Stimulated activated CD4-positive, alpha-beta T cell treated with anti-CD3 and anti-CD28 coated beads, TNF-alpha, amount 100 ng/mL, for 1 hour (primary cell): ENCODE data around the gene AXDND1.
"Not testable (repeated sequence)": the region's sequence is repeated elsewhere in the genome, so short reads cannot be mapped to it uniquely, and the experiment has no call there.

Experiments
- DNase-seq, 3 donors: peaks; one replicate each; pipeline ENCODE4 v3.0.0-alpha.2; 2020; ENCODE audit warnings: low read depth in 3 of 3, low spot score in 1 of 3

The AXDND1 gene

DNA sequence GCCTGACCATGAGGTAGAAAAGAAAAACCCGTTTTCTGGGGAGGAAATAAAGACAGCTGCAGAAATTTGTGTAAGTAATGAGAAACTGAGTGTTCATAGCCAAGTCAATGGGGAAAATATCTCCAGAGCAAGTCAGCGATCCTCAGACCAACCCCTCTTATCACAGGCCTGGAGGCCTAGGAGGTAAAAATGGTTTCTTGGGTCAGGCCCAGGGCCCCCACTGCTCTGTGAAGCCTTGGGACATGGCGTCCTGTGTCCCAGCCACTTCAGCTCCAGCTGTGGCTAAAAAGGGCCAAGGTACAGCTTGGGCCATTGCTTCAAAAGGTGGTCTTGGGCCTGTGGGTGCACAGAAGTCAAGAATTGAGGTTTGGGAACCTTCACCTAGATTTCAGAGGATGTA, 108.9 kb downstream of the AXDND1 start:
- no peak for DNase-seq

DNA sequence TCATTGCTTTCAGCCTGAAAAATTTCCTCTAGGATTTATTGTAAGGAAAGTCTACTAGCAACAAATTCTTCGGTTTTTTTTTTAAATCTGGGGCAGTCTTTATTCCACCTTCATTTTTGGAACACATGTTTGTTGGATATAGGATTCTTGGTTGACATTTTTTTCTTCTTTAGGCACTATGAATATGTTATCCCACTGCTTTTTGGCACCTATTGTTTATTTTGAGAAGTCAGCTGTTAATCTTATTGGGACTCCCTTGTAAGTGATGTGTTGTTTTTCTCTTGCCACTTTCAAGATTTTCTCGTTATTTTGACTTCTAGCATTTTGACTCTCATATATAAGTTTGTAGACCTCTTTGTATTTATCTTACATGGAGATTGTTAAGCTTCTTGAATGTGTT, 110.7 kb downstream of the AXDND1 start:
- no peak for DNase-seq

DNA sequence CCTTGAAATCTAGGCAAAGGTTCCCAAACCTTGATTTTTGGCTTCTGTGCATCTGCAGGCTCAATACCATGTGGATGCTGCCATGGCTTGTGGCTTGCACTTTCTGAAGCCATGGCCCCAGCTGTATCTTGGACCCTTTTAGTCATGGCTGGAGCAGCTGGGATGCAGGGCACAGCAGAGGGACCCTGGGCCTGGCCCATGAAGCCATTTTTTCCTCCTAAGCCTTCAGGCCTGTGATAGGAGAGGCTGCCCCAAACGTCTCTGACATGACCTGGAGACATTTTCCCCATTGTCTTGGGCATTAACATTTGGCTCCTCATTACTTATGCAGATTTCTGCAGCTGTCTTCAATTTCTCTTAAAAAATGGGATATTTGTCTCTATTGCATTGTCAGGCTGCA, 112.6 kb downstream of the AXDND1 start:
- no peak for DNase-seq

DNA sequence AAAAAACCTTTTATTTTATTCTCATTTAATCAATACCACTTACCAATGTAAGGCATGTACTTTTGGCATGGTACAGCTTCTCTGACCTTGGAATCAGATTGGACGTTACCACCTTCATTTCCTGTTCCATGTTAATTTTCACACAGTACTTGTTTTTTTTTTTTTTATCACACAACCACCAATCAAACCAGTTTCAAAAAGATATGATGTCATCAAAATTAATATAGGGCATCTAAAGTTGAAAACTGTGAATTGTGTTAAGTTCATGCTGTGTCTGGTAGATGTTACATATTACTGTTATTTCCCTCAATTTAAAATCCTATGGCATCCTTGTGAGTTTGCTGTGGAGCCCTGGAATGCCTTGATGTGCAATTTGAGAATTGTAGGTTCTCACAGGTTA, 124.8 kb downstream of the AXDND1 start:
- no peak for DNase-seq

DNA sequence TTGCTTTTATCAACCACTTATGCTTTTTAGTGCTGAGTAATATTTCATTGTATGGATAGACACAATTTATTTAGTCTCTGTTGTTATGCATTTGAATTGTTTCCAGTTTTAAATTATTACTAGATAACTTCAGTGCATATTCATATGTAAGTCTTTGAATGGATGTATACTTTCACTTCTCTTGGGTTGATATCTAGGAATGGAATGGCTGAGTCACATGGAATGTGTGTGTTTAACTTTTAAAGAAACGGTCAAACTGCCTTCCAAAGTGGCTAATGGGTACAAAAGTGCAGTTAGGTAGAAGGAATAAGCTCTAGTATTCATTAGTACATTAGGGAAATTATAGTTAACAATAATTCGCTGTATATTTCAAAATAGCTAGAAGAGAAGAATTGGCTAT, 127.6 kb downstream of the AXDND1 start:
- DNase-seq = no peak

DNA sequence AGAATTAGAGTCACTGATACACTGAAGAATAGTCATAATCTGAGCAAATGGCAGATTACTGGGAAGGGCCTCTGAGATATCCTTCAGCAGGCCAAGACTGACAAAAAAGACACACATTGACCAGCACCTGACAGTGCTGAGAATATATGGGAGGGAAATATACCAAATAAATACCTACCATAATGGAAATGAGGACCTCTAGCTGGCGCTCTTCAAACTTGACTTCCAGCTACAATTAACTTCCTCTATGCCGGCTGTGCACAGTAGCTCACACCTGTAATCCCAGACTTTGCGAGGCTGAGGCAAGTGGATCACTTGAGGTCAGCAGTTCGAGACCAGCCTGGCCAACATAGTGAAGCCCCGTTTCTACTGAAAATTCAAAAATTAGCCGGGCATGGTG, 140.4 kb downstream of the AXDND1 start:
- DNase-seq = no peak

DNA sequence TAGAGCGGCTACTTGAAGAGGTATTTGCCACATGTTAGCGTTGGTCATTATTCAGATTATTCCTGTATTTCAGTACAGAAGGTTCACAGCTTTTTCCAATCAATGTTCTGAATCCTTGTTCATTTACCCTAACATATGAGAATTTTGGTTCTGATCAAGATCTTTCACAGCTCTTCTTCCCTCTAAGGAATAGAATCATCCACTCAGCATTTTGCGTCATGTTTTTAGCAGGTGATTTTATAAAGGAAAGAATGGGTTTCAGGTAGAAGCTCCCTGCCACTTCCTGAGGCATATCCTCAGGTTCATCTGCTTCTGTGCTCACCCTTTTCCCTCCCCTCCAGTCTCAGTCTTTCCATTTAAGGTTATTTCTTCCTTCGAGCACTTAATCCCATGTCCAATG, 143.6 kb downstream of the AXDND1 start:
- DNase-seq = no peak

DNA sequence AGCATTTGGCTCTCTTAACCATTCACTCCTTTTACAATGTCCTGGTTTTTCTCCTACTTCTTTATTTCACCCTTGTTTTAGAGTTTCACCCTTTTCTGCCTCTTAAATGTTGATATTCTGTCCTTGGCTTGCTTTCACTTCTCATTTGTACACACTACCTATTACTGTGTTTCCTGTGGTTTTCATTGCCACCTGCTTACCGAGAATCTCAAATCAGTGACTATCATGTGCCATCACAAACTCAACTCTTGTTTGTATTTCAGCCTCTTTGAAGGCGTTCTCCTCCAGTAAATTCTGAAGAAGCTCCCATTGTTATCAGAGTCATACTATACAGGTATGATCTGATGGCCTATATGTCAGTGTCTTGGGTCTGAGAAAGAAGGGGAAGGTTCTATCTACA, 144.3 kb downstream of the AXDND1 start:
- DNase-seq = no peak

DNA sequence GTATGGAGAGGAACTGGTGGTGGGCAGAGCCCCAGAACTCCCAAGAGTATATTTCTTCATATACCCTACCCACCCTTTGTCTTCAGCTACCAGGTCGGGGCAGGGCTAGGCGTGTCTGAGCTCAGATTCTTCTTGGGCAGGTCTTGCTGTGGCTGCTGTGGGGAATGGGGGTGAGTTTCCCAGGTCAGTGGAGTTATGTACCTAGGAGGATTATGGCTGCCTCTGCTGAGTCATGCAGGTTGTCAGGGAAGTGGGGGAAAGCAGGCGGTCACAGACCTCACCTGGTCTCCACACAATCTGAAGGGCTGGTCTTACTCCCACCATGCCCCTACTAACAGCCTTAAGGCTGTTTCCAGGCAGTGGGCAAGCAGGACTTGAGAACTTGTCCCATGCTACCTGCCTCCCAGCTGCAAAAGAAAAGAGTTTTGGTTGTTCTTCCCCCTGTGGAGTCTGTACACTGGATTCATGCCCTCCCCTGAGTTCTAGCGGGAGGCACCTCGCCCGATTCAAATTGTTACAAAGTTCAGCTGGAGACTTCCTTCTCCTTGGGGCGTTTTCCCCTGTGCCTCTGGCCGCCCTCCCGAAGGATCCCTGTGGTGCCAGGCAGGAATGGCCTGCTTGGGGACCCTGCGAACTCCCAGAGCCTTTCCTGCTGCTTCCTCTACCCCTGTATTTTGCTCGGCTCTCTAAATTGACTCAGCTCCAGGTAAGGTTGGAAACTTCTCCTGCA, 151.4 kb downstream of the AXDND1 start:
- no peak for DNase-seq

DNA sequence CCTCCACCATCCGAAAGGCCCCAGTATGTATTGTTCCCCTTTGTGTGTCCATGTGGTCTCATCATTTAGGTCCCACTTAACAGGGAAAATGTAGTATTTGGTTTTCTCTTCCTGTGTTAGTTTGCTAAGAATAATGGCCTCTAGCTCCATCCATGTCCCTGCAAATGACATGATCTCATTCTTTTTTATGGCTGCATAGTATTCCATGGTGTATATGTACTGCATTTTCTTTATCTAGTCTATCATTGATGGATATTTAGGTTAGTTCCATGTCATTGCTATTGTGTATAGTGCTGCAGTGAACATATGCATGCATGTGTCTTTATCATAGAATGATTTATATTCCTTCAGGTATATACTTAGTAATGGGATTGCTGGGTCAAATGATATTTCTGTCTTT, 152.8 kb downstream of the AXDND1 start:
- not testable (repeated sequence) for DNase-seq

DNA sequence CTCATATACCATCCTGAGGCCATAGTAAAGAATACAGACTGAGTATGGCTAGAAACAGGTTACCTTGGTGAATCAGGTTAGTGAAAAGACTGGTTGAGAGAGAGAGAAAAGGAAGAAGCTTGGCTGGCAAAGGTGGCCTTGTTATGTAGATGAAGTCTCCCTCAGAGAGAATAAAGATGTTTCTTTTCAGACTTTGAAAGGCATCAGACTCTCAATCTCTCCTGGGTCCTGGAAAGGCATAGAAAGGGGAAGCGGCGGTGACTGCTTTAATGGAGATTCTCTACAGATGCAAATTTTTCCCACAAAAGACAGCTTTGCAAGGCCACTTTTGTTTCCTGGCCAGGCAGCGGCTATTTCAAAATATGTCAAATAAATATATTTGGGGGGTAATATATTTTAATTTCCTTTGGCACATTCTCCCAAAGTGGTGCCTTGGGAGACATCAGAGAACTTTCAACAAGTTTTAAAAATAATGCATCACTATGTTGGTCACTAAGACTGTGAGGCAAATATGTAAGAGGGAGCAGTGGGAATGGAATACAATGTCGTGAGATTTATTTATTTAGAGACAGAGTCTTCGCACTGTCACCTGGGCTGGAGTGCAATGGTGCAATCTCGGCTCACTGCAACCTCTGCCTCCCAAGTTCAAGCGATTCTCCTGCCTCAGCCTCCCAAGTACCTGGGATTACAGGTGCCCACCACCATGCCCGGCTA, 163.9 kb downstream of the AXDND1 start:
- DNase-seq = no peak

DNA sequence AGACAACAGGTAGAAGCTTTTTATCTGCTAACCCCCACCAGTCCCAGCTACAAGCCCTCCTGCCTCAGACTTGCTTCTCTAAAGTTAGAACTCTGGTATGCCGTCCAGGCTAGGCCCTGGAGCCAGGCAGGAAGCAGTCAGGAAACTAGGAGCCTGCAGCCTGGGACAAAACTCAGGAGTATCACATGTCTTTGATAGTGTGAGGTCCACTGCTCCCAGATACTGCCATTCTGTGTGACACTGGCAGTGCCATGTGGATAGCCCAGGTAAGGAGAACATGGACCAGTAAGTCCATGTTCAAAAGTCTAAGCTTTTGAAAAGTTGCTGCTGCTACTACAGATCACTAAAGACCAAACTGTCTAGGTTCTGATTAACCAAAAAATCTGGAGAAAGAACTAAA, 164.6 kb downstream of the AXDND1 start:
- DNase-seq = no peak

DNA sequence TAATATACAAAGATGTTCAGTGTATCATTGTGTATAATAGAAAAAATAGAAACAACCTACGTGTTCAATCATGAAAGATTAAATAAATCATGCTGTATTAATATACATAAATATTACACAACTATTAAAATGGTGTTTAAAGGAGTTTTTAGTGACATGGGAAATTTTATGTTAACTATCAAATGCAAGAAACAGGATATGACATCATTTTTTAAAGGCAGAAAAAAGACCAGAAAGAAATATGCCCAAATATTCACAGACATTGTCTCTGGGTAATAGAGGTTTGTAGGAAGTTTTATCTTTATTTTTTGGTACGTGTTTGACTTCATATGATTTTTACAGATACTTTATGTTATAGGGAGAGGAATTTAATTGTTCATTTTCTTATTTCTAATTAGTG, 176.0 kb downstream of the AXDND1 start:
- no peak for DNase-seq

DNA sequence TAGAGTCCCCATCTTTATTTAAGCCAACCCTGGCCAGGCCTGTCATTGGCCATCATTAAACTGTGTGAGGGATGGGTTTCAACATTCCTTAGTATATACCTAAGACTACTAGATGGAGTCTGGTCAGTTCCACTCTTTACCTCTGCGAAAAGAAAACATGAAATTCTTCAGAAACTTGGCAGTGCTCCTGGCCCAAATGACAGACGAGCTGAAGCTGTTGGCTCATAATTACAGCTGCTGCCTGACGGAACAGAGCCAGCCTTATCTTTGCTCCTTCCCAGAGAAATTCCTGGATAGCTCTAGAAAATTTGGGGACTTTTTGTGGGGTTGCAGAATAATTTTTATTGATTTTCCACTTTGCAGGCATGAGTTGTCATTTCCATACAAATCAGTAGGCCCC, 179.6 kb downstream of the AXDND1 start:
- no peak for DNase-seq

DNA sequence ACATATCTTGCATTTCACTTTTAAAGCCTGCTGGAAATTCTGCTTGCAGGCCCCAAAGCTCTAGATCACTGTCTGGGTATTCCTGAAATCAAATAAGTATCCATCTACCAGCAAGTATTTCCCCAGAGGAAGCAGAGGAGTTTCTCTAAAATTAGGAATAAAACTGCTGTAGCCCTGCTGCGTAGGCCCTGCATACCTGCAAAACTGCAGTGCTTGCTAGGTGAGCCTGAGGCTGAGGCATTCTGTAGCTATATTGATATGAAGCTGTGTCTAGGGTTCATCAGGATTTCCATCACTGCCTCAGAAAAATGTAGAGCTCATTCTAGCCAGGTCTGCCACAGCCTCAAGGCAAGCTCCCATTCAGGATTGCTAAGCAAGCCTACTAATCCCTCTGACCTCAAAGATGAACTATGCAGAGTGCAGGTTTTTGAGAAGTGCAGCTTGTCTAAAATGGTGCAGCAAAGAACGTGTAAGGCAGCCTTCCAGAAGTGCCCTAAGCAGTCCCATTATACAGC, 181.3 kb downstream of the AXDND1 start:
- DNase-seq = no peak

DNA sequence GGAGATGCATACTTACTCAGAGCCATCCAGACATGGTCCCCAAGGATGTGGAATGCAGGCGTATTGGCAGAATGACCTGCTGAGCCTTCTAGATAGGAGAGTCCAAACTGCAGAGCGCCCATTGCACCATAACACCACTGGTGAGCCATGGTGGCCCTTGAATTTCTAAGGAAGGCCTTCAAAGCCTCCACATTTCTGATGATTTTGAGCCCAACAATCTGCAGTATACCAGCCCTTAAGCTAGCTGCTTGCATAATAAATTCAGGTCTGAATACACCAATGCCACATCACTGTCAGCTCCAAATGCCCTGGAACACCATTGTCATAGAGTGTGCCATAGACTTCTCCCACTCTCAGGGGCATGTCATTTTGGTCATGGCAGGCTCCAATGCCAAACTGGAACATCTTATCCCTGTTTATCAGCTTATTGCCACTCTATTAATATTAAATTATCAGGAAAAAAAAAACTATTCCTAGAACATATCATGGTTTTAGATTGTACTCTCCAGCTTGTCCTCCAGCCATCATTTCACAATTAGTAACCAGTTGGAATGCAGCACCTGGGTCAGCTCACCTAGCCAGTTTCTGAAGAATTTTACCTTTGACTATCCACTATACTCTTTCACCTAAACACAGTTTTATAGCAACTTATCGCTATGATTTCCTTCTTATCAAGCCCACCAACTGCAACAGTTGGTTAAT, 183.0 kb downstream of the AXDND1 start:
- DNase-seq = no peak

DNA sequence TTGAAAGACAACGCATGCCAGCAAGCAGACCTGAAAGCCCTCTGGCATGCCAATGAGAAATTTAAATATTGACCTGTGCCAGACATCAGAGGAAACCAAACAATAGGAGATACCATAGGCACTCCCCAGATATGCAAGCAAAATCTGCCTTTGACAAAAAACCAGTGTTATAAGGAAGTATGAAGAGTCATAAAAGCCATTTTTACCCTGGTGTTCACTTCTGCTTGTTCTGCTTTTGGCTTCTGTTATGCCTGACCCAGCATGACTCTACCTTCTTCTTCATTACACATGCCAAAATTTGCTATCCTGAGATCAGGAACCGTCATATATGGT, 183.6 kb downstream of the AXDND1 start:
- DNase-seq = no peak

DNA sequence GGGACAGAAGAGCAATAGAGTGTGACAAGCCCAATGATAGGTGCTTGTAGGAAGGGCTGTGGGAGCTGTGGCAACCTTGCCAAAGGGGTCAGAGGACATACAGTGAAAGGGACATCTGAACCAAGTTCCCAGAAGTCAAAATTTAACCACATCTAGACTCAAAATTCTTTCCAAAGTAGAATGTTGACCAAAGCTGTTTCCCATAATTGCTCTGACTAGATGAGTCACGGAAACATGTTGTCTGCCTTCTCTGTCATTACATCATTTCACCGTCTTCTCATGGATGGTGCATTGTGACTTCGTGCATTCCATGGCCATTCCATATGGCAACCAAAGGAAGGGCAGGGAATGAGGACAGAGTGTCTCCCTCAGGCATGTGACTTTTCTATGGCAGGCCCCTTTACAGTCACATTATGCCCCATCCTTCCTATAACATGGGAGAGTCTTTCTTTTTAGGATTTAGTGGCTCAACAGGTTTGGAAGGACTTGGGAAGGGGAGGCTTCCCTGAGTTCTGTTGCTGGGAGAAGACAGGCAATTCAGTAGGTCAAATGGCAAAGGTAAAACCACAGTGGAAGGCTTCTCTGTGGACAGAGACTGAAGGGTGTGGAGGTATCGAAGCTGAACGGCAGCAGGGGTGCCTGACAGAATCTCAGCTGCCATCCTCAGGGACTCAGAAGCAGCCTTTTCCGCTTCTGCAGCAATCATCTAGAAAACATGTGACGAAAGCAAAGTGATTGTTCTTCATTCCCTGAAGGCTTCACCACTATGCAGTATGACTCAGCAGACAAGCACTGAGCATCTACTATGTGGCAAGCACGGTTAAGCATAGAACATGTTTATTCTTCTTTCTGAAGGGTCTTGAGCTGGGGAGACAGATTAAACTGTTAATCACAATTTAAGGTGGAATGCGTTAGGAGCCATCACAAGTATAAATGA, 185.2 kb downstream of the AXDND1 start:
- DNase-seq = no peak

DNA sequence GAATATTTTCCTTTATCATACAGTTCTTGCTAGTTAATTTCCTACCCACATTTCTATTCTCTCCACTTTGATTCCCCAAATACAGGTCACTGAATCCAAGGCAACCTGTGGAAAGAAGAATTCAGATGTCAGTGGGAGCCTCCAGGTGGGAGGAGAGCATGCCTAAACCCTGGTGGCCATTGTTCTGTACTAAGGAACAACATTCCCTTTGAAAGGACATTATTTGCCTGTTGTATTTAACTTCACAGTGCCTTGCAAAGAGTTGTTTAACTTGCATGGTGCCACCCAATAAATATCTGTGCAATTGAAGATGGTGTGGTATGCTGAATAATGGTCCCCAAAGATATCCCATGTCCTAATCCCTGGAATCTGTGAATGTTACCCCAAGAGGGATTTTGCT, 188.7 kb downstream of the AXDND1 start:
- no peak for DNase-seq

DNA sequence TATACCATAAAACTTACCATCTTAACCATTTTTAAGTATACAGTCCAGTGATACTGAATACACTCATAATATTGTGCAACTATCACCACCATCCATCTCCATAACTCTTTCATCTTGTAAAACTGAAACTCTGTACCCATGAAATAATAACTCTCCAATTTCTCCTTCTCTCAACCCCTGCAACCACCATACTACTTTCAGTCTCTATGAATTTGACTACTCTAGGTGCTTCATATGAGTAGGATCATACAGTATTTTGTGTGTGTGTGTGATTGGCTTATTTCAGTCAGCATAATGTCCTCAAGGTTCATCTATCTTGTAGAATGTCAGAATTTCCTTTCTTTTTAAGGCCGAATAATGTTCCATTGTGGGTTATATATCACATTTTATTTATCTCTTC, 192.3 kb downstream of the AXDND1 start:
- no peak for DNase-seq
